Activated CD4-positive, alpha-beta T cell treated with anti-CD3 and anti-CD28 coated beads for 48 hours (primary cell): ENCODE results near the gene SEMA3B.
A peak's percentile ranks its signal among the peaks of the same experiment; 100 is the strongest.
"Not testable (repeated sequence)": the region's sequence is repeated elsewhere in the genome, so short reads cannot be mapped to it uniquely, and the experiment has no call there.

Experiments
- DNase-seq: peaks from one replicate; pipeline ENCODE4 v3.0.0-alpha.2; 2020

The SEMA3B gene

DNA sequence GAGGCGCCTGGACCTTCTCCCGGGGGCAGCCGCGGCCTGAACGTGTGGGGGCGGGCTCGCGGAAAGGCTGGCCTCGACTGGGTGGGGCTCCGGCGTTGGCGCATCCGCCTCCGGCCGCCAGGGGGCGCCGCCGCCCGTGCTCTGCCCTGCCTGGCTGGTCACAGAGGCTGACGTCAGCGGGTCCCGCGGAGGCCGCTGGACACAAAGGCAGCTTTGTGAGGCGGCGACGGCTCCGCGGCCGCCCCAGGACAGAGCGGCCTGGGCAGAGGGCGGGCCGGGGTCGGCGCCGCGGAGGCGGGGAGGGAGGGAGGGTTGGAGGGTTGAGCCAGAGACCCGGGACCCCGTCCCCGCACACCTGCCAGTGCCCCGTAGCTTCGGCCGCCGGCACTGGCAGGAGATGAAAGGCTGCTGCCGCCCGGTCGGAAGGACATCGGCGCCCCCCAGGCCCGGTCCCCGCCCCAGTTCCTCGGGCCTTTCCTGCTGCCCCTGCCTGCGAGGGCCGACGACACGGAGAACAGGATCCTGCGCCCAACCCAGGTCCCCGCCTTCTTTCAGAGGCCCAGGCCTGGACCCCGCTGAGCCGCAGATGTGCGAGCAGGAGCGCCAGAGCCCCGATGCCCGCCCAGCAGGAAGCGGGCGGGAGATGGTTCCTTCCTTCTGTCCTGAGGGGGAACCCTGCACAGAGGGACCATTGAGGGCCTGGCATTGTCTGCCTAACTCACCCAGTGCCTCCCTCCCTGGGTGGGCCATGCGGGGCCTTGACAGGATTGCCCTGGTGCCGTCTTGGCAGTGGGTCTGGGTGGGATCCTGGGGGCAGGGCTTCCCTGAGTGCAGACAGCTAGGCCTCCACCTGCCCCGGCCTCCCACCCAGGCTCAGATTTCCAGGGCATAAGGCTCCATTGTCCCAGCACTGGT, 8.7 kb upstream of the SEMA3B start:
- peak; percentile 89 for DNase-seq

DNA sequence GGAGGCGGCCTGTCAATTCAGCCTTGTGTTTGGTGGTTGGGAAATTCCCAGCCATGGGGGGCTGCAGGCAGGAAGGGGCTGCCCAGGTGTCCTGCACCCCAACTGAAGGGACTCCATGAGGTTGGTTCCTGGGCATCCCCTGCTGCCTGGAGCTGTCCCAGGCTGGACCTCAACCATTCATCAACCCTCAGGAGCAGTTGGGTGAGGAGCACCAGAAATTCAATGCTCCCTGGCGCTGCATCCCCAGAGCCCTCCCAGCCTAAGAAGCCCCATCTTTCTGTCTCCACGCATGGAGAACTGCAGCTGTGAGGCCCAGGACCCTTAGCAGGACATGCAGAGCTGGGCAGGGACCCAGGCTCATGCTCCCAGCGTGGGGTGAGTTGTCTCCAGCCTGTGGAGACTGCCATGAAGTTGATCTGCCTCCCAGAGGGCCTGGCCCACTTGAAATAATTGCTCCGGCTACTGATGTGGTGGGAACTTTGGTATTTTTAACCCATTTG, 8.0 kb upstream of the SEMA3B start:
- DNase-seq: no peak

DNA sequence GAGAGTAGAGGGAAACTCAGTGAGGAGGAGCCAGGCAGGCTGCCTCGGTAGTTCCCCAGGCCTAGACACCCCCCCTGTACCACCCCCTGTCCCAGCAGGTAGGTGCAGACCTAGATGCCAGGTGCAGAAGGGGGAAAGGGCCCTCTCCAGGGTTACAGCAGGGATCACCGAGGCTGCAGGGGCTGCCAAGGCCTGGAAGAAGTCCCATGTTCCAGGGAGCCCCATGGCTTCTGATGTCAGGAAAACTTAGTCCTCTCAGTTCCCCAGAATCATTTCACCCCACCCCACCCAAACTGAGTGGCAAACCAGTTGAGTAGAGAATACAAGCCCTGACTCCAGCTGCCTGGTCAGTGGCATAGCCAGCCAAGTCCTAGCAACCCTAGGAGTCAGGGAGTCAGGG, 7.4 kb upstream of the SEMA3B start:
- no peak for DNase-seq

GRCh38 chr3:50262200-50262599, 6.7 kb upstream of the SEMA3B start:
- DNase-seq: not testable (repeated sequence)

GRCh38 chr3:50262778-50263177, 6.2 kb upstream of the SEMA3B start:
- DNase-seq: no peak

GRCh38 chr3:50263478-50264382, 5.2 kb upstream of the SEMA3B start:
- DNase-seq: no peak

- no peak for DNase-seq
Measured at GRCh38 chr3:50264383-50264963, 4.5 kb upstream of the SEMA3B start.

- no peak for DNase-seq
Measured at GRCh38 chr3:50264964-50265485, 3.9 kb upstream of the SEMA3B start.

DNA sequence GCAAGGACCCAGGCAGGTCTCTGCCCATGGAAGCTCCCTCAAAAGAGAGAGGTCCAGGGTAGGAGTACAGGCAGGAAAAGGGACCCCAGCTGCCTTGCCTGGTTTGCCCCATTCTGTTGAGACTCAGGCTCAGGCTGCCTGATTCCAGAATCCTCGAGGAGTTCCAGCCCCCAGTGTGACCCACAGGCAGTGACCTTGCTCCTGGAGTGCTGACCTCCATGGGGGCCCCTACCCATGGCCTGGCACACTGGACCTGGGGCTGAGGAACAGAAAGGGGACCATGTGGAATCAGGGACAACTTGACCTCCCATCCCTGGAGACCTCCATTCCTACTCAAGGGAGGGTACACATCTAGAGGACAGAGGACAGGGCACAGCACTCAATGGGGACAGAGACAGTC, 3.4 kb upstream of the SEMA3B start:
- no peak for DNase-seq

- no peak for DNase-seq
Measured at GRCh38 chr3:50266017-50266416, 2.9 kb upstream of the SEMA3B start.

DNA sequence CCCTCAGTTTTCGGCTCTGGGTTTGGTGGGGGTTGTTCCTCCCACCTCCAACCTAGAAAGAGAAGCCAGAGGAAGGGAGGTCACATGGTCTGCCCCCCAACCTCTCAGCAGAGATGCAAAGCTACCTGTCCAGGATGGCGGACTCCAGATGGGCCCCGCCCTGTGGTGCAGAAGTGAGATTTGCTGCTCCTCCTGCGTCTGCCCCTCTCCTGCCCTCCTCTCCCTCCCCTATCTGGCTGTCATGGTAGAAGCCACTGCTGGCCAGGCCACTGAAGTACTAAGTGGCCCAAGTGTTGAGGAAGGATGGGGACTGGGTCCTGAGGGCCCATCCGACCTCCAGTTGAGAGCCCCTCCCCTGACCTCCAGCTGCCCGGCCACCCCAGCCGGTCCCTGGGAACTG, 2.1 kb upstream of the SEMA3B start:
- DNase-seq: no peak

- DNase-seq: no peak
Measured at GRCh38 chr3:50267280-50267913, 1.6 kb upstream of the SEMA3B start.

DNA sequence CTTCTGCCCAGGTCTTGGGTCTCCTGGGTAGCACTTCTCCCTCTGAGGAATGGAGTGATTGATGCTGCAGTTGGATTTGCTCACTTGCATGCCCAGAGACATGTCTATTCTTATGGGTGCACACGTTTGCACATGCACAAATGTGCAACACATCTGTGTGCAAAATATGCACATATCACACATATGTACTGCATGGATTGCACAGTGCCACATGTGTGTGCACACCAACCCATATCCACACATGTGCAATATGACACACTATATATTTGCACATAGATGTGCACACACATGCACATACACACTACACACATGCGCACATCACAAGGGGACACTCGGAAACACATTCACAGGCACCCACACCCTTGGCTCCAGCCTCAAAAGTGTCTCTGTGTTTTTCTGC, 671 bp upstream of the SEMA3B start:
- no peak for DNase-seq

DNA sequence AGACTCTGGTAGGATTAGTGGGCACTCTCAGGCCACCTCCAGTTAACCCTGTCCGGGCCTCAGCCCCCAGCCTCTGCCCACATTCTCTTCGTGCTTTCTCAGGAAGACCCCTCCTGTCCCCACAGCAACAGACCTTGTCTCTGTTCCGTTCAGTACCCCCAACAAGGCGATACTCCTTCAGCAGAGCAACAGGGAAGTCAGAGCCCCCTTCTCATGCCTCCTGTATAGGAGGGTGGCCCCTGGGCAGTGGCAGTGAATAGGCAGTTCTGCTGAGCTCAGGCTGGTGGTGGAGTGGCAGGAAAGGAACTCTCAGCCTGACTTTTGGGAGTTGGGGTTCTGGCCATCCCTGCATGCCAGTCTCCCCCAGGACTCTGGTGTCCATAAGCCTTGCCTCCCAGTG, 513 bp downstream of the SEMA3B start:
- no peak for DNase-seq

DNA sequence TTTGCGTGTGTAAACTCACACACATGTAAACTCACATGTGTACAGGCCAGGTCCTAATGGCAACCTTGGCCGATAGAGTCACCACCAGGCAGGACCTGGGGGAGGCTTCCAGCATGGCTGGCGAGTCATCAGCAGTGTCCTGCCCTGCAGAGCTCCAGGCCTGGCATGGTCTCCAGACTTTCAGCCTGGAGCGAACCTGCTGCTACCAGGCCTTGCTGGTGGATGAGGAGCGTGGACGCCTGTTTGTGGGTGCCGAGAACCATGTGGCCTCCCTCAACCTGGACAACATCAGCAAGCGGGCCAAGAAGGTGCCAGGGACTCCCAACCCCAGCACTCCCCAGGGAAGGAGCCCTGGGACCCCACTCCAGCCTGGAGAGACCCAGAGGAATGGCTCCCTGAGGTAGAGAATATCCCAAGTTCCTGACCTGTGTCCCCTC, 1.0 kb downstream of the SEMA3B start:
- no peak for DNase-seq

GRCh38 chr3:50270422-50271224, 1.7 kb downstream of the SEMA3B start:
- DNase-seq: no peak

- DNase-seq: no peak
Measured at GRCh38 chr3:50271314-50271936, 2.5 kb downstream of the SEMA3B start.

DNA sequence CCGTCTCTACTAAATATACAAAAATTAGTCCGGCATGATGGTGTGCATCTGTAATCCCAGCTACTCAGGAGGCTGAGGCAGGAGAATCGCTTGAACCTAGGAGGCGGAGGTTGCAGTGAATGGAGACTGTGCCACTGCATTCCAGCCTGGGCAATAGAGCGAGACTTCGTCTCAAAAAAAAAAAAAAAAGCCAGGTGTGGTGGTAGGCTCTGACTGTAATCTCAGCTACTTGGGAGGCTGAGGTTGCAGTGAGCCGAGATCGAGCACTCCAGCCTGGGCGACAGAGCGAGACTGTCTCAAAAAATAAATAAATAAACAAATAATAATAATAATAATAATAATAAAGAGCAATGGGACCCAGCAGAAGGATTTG, 3.6 kb downstream of the SEMA3B start:
- not testable (repeated sequence) for DNase-seq

DNA sequence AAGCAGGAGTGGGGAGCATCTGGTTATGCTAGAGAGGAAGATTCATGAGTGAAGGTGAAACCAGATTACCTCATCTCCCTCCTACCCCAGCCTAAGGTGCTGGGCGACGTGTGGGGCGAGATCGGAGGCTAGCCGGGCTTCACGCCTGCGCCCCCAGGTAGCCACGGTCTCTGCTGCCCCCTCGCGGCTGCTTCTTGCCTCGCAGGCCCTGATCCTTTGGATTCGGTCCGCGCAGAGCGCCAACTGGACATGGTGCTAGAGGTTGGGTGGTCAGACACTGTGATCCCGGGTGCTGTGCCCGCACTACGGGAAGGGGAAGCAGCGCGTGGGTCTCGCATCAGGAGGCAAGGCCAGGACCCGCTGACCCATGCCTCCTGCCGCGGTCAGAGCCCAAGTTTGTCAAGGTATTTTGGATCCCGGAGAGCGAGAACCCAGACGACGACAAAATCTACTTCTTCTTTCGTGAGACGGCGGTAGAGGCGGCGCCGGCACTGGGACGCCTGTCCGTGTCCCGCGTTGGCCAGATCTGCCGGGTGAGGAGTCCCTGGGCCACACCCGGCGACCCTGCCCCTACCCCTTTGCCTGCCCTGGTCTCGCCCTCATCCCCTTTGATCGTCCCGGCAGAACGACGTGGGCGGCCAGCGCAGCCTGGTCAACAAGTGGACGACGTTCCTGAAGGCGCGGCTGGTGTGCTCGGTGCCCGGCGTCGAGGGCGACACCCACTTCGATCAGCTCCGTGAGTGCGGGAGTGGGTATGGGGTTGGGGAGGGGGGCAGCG, 4.2 kb downstream of the SEMA3B start:
- DNase-seq: peak; percentile 94

GRCh38 chr3:50273689-50274065, 4.7 kb downstream of the SEMA3B start:
- no peak for DNase-seq
